Natural killer cell treated with Interleukin-12 subunit alpha and Interleukin-12 subunit beta and Interleukin-15 and Interleukin-18, amount 100 ng/mL, for 72 hours (primary cell): ENCODE measurements around the gene PIM3. TPM values are rescaled to one million over a fixed set of nuclear protein-coding genes. Genes with fewer than 3 reads are reported as not detected.
A peak's percentile ranks its signal among the peaks of the same experiment; 100 is the strongest.

Source experiments
- ATAC-seq, 2 donors: fragments of 150-1000 bp; cut with Tn5 transposase in 1 of 2; sonication (Bioruptor Pico), chemical (Tn5 transposase) in 1 of 2; 2 replicates each; pipeline ENCODE4 v1.10.0; 2021
- DNase-seq: peaks from one replicate; pipeline ENCODE4 v3.0.0; 2022; ENCODE audit warnings: low spot score
- H3K27ac Mint-ChIP-seq, 2 donors: 1 replicate in 1 of 2; 2 replicates in 1 of 2; pipeline ENCODE4 v1.8.0; 2022; ENCODE audit warnings: mixed read lengths in 2 of 2, mild to moderate bottlenecking in 1 of 2, moderate library complexity in 1 of 2
- H3K27me3 Mint-ChIP-seq, 2 donors: 1 replicate in 1 of 2; 2 replicates in 1 of 2; pipeline ENCODE4 v1.8.0; 2022; ENCODE audit warnings: mixed read lengths in 2 of 2
- H3K36me3 Mint-ChIP-seq: one replicate; pipeline ENCODE4 v1.8.0; 2022; ENCODE audit warnings: mixed read lengths
- H3K4me1 Mint-ChIP-seq, 2 donors: 1 replicate in 1 of 2; 2 replicates in 1 of 2; pipeline ENCODE4 v1.8.0; 2022; ENCODE audit warnings: low read depth in 2 of 2, mixed read lengths in 2 of 2, mild to moderate bottlenecking in 1 of 2
- H3K4me3 Mint-ChIP-seq: one replicate; pipeline ENCODE4 v1.8.0; 2022; ENCODE audit warnings: mixed read lengths
- H3K9me3 Mint-ChIP-seq: 2 replicates; pipeline ENCODE4 v1.8.0; 2022; ENCODE audit warnings: mixed read lengths
- total RNA-seq, 2 donors: library from RNA; stranded (reverse); gene quantifications; one replicate each; pipeline ENCODE4 v1.2.3, GENCODE V29; 2022

Gene PIM3
- total RNA-seq, 2 donors from 2014 or later, result 78.5 to 115 TPM

DNA sequence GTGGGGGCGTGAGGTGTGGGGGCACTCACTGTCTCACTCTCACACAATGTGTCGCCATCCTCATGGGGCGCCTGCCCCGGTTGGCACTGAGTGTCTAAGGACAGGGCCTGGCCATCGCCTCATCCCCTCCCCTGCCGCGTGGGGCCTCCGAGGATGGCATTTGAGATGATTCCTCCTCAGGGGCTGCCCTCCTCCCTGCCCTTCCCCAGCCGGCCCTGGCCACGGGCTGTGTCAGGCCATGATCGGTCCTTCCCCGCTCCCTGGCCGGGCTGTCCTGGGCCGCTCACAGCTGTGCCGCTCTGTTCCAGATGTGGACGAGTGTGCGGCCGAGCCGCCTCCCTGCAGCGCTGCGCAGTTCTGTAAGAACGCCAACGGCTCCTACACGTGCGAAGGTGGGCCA is 37.6 kb upstream of the PIM3 start:
- no peaks in the 10 kb centered on the region for H3K27me3 Mint-ChIP-seq
- H3K4me1 Mint-ChIP-seq, result peaks cover 22 to 24% of the 10 kb centered on the region in 2 donors
- H3K4me3 Mint-ChIP-seq, result no peak overlapping the region
- no peaks in the 10 kb centered on the region for H3K9me3 Mint-ChIP-seq
- no peaks in the 10 kb centered on the region for H3K36me3 Mint-ChIP-seq
- ATAC-seq (no peak), DNase-seq (no peak)
- H3K27ac Mint-ChIP-seq, result no peak overlapping the region

GRCh38 chr22:49923445-49923844 is 37.1 kb upstream of the PIM3 start:
- Mint-ChIP-seq H3K36me3 (no peaks in the 10 kb centered on the region), H3K9me3 (no peaks in the 10 kb centered on the region), H3K4me3 (no peak overlapping the region), H3K4me1 (peaks cover 22 to 24% of the 10 kb centered on the region in 2 donors), H3K27me3 (no peaks in the 10 kb centered on the region), H3K27ac (no peak overlapping the region)
- ATAC-seq, result no peak
- DNase-seq, result no peak

DNA sequence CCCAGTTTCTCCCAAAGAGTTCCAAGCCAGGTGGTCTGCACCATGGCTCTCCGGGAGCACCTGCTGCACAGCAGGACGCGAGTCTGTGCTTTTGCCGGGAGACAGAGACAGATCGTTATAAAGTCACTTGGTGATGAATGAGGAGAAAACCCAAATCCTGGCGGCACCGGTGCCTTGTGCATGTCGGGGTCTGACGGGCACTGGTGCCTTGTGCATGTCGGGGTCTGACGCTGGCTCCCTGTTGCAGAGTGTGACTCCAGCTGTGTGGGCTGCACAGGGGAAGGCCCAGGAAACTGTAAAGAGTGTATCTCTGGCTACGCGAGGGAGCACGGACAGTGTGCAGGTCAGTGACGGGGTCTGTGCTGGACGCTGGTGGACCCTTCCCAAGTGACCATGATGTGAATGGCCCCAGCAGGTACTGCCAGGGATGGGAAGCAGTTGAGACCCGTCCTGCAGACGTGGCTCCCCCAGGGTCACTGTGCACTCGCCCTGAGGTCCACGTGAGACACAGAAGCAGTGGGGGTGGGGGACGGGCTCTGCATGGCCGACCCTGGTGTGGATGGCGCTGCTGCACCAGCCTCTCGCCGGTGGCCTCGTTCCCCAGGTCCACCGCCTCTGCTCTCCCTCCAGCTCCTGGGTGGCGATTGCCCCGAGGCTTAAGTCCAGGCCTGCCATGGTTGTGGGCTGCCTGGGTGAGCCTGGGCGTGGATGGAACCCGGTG is 36.3 kb upstream of the PIM3 start:
- ATAC-seq, result no peak
- Mint-ChIP-seq H3K36me3 (no peaks in the 10 kb centered on the region), H3K4me1 (peaks cover 22 to 24% of the 10 kb centered on the region in 2 donors), H3K27ac (no peak overlapping the region), H3K4me3 (no peak overlapping the region), H3K9me3 (no peaks in the 10 kb centered on the region), H3K27me3 (no peaks in the 10 kb centered on the region)
- DNase-seq, result no peak

DNA sequence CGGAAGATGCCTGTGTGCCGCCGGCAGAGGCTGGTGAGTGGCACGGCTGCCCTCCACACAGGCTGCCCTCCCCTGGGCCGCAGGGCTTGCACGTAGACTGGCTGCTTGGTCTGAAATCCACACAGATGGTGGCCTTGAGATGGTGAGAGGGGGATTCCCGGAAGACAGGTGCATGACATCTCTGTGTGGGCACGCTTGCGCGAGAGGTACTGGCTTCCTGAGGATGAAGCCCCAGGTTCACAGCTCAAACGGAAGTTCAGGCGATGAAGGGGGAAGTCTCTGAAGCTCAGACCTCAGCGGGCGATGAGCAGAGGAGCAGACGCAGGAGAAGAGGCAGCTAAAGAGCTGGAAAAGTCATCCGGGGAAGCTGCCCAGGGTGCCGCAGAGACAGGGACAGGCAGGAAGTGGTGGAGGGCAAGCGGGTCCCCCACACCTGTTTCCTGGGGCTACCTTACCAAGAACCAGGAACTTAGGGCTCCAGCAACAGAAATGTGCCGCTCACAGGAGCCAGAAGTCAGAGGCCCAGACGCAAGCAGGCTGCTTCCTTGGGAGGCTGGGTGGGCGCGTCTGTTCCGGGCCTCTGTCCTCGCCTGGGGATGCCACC is 34.9 kb upstream of the PIM3 start:
- Mint-ChIP-seq H3K9me3 (no peaks in the 10 kb centered on the region), H3K4me3 (peak overlapping the region; percentile 63), H3K27me3 (no peaks in the 10 kb centered on the region), H3K4me1 (peaks cover 12 to 13% of the 10 kb centered on the region in 2 donors), H3K36me3 (no peaks in the 10 kb centered on the region), H3K27ac (peak overlapping the region; percentile 85 to 89)
- DNase-seq (no peak), ATAC-seq (peak in 1 of 2 donors; percentile 49)

DNA sequence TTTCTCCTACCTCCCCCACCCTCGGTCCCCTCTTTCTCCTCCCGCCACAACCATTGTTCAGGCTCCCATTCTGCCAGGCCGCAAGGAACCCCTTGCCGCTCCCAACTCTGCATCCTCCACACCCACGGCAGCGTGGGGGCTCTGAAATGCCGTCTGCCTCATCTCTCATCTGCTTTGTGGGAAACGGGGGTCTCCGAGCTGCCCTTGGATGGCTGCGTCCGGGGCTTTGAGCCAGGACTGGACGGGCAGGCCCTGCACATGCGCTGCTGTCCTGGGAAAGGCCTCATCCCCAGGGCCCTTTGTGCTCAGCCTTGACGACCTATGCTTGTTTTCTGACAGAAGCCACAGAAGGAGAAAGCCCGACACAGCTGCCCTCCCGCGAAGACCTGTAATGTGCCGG is 33.7 kb upstream of the PIM3 start:
- ATAC-seq (no peak), DNase-seq (no peak)
- no peaks in the 10 kb centered on the region for H3K27me3 Mint-ChIP-seq
- no peaks in the 10 kb centered on the region for H3K36me3 Mint-ChIP-seq
- H3K4me1 Mint-ChIP-seq, result peaks cover 17% of the 10 kb centered on the region in 2 donors
- peak overlapping the region; percentile 28 to 67 for H3K27ac Mint-ChIP-seq
- H3K9me3 Mint-ChIP-seq, result no peaks in the 10 kb centered on the region
- no peak overlapping the region for H3K4me3 Mint-ChIP-seq

- Mint-ChIP-seq H3K27me3 (no peaks in the 10 kb centered on the region), H3K27ac (peak overlapping the region; percentile 28 to 67), H3K4me1 (peaks cover 17% of the 10 kb centered on the region in 2 donors), H3K36me3 (no peaks in the 10 kb centered on the region), H3K9me3 (no peaks in the 10 kb centered on the region), H3K4me3 (no peak overlapping the region)
- DNase-seq (no peak), ATAC-seq (no peak)
These were observed 32.9 kb upstream of the PIM3 start for GRCh38 chr22:49927483-49928184.

GRCh38 chr22:49928185-49928495 is 32.4 kb upstream of the PIM3 start:
- ATAC-seq (no peak), DNase-seq (no peak)
- Mint-ChIP-seq H3K27me3 (no peaks in the 10 kb centered on the region), H3K4me3 (no peak overlapping the region), H3K27ac (no peak overlapping the region), H3K9me3 (no peaks in the 10 kb centered on the region), H3K36me3 (no peaks in the 10 kb centered on the region), H3K4me1 (peaks cover 20 to 21% of the 10 kb centered on the region in 2 donors)

- H3K36me3 Mint-ChIP-seq, result no peaks in the 10 kb centered on the region
- H3K27ac Mint-ChIP-seq, result no peak overlapping the region
- H3K27me3 Mint-ChIP-seq, result no peaks in the 10 kb centered on the region
- peaks cover 22 to 25% of the 10 kb centered on the region in 2 donors for H3K4me1 Mint-ChIP-seq
- no peaks in the 10 kb centered on the region for H3K9me3 Mint-ChIP-seq
- no peak for ATAC-seq
- no peak for DNase-seq
- H3K4me3 Mint-ChIP-seq, result no peak overlapping the region
These were observed 31.9 kb upstream of the PIM3 start for GRCh38 chr22:49928555-49929210.

GRCh38 chr22:49929211-49929979 is 31.2 kb upstream of the PIM3 start:
- H3K9me3 Mint-ChIP-seq, result no peaks in the 10 kb centered on the region
- no peaks in the 10 kb centered on the region for H3K27me3 Mint-ChIP-seq
- peak; percentile 78 to 83 for ATAC-seq
- H3K4me3 Mint-ChIP-seq, result no peak overlapping the region
- no peak overlapping the region for H3K27ac Mint-ChIP-seq
- no peaks in the 10 kb centered on the region for H3K36me3 Mint-ChIP-seq
- peak; percentile 75 for DNase-seq
- peaks cover 22 to 25% of the 10 kb centered on the region in 2 donors for H3K4me1 Mint-ChIP-seq

DNA sequence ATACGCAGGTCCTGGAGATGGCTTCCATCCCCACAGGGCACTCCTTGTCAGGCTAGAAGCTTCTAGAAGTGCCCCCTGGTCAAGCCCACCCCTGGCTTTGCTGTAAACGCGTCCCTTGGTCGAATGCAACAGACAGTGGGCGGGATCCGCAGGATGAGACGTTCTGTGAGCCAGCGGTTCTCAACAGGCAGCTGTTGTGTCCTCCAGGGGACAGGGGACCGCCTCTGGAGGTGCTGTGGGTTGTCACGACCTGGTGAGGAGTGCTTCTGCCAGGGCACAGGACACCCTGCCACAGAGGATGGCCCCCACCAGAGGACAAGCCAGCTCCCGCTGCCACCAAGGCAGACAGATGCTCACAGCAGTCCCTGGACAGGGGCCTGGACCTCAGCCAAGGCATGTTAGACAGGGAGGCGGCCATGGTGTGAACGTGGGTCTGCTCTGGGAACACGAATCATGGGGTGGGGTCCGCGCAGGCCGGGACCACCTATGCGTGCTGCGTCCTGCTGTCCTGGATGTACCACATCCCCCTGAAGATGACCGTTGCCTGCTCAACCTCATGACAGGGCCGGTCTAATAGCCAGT is 30.5 kb upstream of the PIM3 start:
- Mint-ChIP-seq H3K4me1 (peaks cover 21 to 23% of the 10 kb centered on the region in 2 donors), H3K27me3 (no peaks in the 10 kb centered on the region), H3K36me3 (no peaks in the 10 kb centered on the region), H3K4me3 (no peak overlapping the region), H3K9me3 (no peaks in the 10 kb centered on the region), H3K27ac (no peak overlapping the region)
- ATAC-seq, result no peak
- no peak for DNase-seq

DNA sequence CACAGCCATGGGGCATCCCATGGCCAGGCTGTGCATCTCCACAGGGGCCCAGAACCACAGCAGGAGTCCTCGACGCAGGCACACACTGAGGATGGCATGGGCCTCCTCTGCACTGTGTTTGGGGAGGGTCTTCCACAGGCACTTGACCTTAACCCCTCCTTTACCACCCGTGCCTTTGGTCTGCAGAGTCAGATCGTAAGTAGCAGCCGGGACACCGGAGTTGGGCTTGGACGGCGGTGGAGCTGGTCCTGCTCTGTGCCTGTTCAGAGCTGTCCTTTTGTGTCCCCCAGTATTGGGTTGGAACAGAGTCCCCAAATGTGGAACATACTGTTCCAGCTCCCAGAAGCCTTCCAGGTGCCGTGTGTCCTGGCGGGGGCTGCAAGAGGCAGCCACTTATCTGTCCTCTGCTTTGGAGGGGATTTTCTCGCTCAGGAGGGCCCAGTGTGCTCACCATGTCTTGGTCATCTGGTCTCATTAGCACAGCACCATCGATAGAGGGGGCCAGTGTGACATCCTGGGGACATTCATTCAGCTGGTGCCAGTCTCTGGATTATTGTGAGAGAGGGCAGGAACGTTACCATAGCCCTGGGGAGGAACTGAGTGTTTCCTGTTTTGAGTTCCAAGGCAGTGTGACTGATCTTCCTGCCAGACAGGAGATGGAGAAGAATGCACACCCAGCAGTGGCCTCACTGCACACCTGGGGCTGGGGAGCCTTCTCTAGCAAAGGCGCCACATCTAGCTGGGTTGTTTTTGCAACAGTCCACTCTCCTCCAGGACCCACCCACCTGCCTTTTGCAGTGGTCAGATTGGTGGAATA is 29.8 kb upstream of the PIM3 start:
- Mint-ChIP-seq H3K9me3 (no peaks in the 10 kb centered on the region), H3K27ac (no peak overlapping the region), H3K27me3 (no peaks in the 10 kb centered on the region), H3K4me3 (no peak overlapping the region), H3K36me3 (no peaks in the 10 kb centered on the region), H3K4me1 (peaks cover 14 to 17% of the 10 kb centered on the region in 2 donors)
- ATAC-seq (no peak), DNase-seq (no peak)

DNA sequence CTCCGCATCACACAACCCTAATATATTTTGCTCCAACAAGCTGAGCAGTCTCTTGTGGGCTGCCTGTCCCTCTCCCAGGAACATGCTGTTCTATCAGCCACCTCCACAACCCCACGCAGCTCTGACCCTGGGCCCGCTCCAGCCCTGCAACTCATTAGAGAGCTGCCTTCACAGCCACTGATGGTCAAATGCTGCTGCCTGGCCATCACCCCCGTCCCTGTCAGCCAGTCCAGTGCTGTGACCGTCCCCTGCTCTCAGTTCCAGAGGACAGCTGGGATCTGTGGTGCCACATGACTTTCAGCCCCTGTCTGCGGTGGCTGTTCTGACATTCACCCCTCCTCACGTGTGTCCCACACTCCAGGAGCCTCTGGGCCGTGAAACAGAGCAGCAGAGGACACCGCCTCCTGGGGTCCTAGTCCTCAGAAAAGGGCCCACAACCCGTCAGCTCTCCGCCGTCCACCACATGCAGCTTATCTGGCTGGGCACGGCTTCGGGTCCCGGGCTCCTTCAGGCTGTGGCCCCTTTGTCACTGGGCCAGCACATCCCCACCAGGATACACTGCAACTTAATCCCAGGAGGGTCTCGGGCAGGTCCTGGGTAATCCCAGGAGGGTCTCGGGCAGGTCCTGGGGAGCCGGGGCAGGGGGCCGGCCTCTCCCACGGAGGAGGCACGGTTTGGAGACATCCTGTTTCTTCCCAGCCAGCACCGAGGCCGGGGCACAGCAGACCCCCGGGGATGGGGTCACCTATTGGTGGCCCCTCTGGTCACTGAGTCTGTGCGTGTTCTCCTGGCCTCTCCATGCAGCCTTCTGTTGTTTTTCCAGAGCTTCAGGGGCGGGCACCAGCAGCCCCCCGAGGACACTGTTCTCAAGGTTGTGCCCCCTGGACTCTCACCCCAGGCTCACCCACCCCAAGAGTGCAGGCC is 27.1 kb upstream of the PIM3 start:
- H3K4me3 Mint-ChIP-seq, result peak overlapping the region; percentile 54

More for the DNA sequence above, 27.1 kb upstream of the PIM3 start:
- no peak for ATAC-seq
- Mint-ChIP-seq H3K27me3 (no peaks in the 10 kb centered on the region), H3K9me3 (no peaks in the 10 kb centered on the region), H3K27ac (peak overlapping the region; percentile 23 to 45), H3K4me1 (peaks cover 9 to 16% of the 10 kb centered on the region in 2 donors), H3K36me3 (no peaks in the 10 kb centered on the region)
- DNase-seq, result no peak
